ENCODE results near the gene POLR2J. TPM values are rescaled to one million over a fixed set of nuclear protein-coding genes. Genes with fewer than 3 reads are reported as not detected.

POLR2J gene
- total RNA-seq, 1 experiment from 2014 or later, result 42.2 TPM

GRCh38 chr7:102446387-102447156 lies 32.1 kb downstream of the POLR2J start:
- no peaks in the 10 kb centered on the region for H3K27me3 ChIP-seq (ENCODE audit: control insufficient read depth, insufficient read depth, low read length)
- peak; percentile 34 for DNase-seq
- H3K36me3 ChIP-seq (replicated peaks; ENCODE audit: control insufficient read depth, insufficient read depth, low read length), result peaks cover 2% of the 10 kb centered on the region
- H3K4me3 ChIP-seq (ENCODE audit: insufficient read depth, low read depth, low read length), result no peak overlapping the region

DNA sequence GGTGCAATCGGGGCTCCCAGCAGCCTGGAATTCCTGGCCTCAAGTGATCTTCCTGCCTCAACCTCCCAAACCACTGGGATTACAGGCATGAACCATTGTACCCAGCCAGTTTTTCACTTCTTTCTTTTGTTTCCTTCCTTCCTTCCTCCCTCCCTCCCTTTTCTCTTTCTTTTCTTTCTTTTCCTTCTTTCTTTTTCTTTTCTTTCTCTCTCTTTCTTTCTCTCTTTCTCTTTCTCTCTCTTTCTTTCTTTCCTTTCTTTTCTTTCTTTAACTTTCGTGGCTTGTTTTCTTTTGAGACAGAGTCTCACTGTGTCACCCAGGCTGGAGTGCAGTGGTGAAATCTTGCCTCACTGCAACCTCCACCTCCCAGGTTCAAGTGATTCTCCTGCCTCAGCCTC lies 33.0 kb downstream of the POLR2J start:
- H3K27me3 ChIP-seq (ENCODE audit: control insufficient read depth, insufficient read depth, low read length), result no peaks in the 10 kb centered on the region
- DNase-seq, result no peak
- peaks cover 2% of the 10 kb centered on the region for H3K36me3 ChIP-seq (replicated peaks; ENCODE audit: control insufficient read depth, insufficient read depth, low read length)
- H3K4me3 ChIP-seq (ENCODE audit: insufficient read depth, low read depth, low read length), result no peak overlapping the region

- peak; percentile 13 for DNase-seq
- H3K4me3 ChIP-seq (ENCODE audit: insufficient read depth, low read depth, low read length), result no peak overlapping the region
- no peaks in the 10 kb centered on the region for H3K27me3 ChIP-seq (ENCODE audit: control insufficient read depth, insufficient read depth, low read length)
- H3K36me3 ChIP-seq (replicated peaks; ENCODE audit: control insufficient read depth, insufficient read depth, low read length), result peaks cover 2% of the 10 kb centered on the region
These were observed 33.6 kb downstream of the POLR2J start for GRCh38 chr7:102444961-102445673.

- H3K36me3 ChIP-seq (replicated peaks; ENCODE audit: control insufficient read depth, insufficient read depth, low read length), result peaks cover 4% of the 10 kb centered on the region
- H3K27me3 ChIP-seq (ENCODE audit: control insufficient read depth, insufficient read depth, low read length), result no peaks in the 10 kb centered on the region
- H3K4me3 ChIP-seq (ENCODE audit: insufficient read depth, low read depth, low read length), result no peak overlapping the region
- peak; percentile 73 for DNase-seq
These were observed 38.5 kb downstream of the POLR2J start for GRCh38 chr7:102439963-102440795.

- H3K36me3 ChIP-seq (replicated peaks; ENCODE audit: control insufficient read depth, insufficient read depth, low read length), result peaks cover 2% of the 10 kb centered on the region
- H3K4me3 ChIP-seq (ENCODE audit: insufficient read depth, low read depth, low read length), result no peak overlapping the region
- no peaks in the 10 kb centered on the region for H3K27me3 ChIP-seq (ENCODE audit: control insufficient read depth, insufficient read depth, low read length)
- no peak for DNase-seq
These were observed 42.6 kb downstream of the POLR2J start for GRCh38 chr7:102436118-102436517.

DNA sequence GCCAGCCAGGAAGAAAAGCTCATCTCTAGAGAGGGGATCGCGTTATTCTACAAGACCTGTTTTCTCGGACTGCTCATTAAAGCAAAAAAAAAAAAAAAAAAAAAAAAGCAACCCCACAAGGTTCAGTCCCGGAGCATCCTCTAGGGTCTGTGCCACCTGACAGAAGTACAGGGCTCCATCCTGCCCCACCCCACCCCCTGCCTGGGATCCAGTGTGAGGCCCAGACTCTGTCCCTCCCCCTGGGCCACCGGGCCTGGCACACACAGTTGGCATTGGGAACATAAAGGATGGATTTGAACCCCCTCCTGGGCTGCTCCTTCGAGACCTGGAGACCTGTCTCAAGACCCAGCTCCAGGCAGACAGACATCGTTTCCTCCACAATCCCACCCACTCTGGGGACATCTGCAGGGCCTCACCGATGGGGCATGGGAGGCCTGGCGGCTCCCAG lies 44.7 kb downstream of the POLR2J start:
- Histone ChIP-seq H3K4me3 (ENCODE audit: insufficient read depth, low read depth, low read length) (peak overlapping the region; percentile 70), H3K36me3 (replicated peaks; ENCODE audit: control insufficient read depth, insufficient read depth, low read length) (peaks cover 2% of the 10 kb centered on the region), H3K27me3 (ENCODE audit: control insufficient read depth, insufficient read depth, low read length) (no peaks in the 10 kb centered on the region)
- no peak for DNase-seq

DNA sequence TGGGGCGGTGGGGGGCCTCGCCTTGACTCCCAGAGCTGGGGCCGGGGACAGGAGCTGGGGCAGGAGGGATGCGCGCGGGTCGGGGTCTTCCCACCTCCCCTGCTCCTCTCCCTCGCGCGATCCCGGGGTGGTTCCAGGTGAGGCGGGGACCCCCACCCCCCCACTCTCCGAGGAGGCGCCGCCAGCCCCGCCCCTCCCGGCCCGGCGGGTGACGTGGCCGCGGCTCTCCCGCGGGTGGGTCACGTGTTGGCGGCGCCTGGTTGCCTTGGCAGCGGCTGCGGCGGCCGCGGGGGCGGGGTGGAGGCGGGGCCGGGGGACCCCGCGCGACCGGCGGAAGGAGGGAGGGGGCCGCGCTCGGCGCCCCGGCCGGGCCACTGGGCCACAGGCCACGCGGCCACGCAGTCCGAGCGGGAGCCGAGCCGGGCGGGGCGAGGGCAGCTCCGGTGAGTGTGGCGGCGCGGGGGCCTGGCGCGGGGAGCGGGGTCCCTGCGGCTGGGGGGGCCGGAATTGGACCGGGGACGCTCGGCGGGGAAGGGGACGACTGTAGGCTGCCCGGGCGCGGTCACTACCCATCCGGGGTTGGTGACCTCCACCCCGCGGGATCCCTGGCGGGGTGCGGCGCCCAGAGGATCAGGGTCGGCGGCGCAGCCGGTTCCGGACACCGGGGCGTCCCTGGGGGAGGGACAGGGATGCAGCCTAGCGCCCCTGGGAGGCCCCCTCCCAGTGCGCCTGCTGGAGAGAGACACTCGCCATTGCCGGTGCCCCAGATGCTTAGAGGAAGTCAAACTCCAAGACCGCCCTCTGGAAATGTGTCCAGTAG lies 45.3 kb downstream of the POLR2J start, which contains the start of gene ORAI2:
Gene ORAI2, plus strand, starts transcription at position 357 of the 820 bp plus-strand sequence. CDS start 5,382 bp downstream, outside the sequence.
- H3K36me3 ChIP-seq (replicated peaks; ENCODE audit: control insufficient read depth, insufficient read depth, low read length), result peaks cover 2% of the 10 kb centered on the region; the same call in 1 of the 2 replicates
- H3K4me3 ChIP-seq (ENCODE audit: insufficient read depth, low read depth, low read length), result peak within 1 kb of the TSS; percentile 70
- DNase-seq, result peak; percentile 98
- no peaks in the 10 kb centered on the region for H3K27me3 ChIP-seq (ENCODE audit: control insufficient read depth, insufficient read depth, low read length)

GRCh38 chr7:102432442-102433218 lies 46.1 kb downstream of the POLR2J start:
- Histone ChIP-seq H3K36me3 (replicated peaks; ENCODE audit: control insufficient read depth, insufficient read depth, low read length) (peaks cover 2% of the 10 kb centered on the region; the same call in 1 of the 2 replicates), H3K4me3 (ENCODE audit: insufficient read depth, low read depth, low read length) (peak overlapping the region; percentile 70), H3K27me3 (ENCODE audit: control insufficient read depth, insufficient read depth, low read length) (no peaks in the 10 kb centered on the region)
- DNase-seq, result no peak

DNA sequence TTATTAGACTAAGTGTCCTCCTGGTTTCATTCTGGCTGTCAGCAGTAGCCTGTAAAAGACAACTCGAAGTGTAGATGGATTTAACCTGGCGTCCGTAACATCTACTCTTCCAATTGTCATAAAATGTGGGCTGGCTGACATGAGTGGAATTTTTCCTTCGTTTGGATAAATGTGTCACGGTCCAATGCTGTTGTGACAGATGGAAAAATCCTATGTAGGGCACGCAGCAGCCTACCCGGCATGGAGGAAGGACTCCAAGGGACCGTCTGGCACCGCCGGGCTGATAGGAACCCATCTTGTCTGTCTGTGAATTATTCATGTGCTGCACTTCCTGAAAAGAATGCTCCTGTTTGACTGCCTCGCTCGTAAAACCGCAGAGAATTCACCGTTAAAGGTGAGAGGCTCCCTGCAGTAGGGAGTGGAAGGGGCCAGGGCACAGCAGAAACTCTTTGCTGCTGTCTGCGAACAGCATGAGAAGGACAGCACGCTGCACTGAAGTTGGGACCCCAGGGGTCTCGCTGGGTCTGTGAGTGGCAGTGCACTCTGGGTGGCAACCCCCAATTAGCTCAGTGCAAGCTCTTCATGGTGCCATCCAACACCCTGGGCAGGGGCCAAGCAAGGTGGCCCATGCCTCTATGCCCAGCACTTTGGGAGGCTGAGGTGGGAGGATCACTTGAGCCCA lies 47.0 kb downstream of the POLR2J start:
- H3K36me3 ChIP-seq (replicated peaks; ENCODE audit: control insufficient read depth, insufficient read depth, low read length), result peaks cover 2% of the 10 kb centered on the region
- no peaks in the 10 kb centered on the region for H3K27me3 ChIP-seq (ENCODE audit: control insufficient read depth, insufficient read depth, low read length)
- no peak overlapping the region for H3K4me3 ChIP-seq (ENCODE audit: insufficient read depth, low read depth, low read length)
- peak; percentile 42 for DNase-seq

GRCh38 chr7:102429141-102429899 lies 49.4 kb downstream of the POLR2J start:
- H3K27me3 ChIP-seq (ENCODE audit: control insufficient read depth, insufficient read depth, low read length), result no peaks in the 10 kb centered on the region
- no peak for DNase-seq
- no peak overlapping the region for H3K4me3 ChIP-seq (ENCODE audit: insufficient read depth, low read depth, low read length)
- H3K36me3 ChIP-seq (replicated peaks; ENCODE audit: control insufficient read depth, insufficient read depth, low read length), result peaks cover 9% of the 10 kb centered on the region

GRCh38 chr7:102427019-102427405 lies 51.7 kb downstream of the POLR2J start:
- peaks cover 9% of the 10 kb centered on the region for H3K36me3 ChIP-seq (replicated peaks; ENCODE audit: control insufficient read depth, insufficient read depth, low read length)
- no peak for DNase-seq
- H3K4me3 ChIP-seq (ENCODE audit: insufficient read depth, low read depth, low read length), result no peak overlapping the region
- H3K27me3 ChIP-seq (ENCODE audit: control insufficient read depth, insufficient read depth, low read length), result no peaks in the 10 kb centered on the region

DNA sequence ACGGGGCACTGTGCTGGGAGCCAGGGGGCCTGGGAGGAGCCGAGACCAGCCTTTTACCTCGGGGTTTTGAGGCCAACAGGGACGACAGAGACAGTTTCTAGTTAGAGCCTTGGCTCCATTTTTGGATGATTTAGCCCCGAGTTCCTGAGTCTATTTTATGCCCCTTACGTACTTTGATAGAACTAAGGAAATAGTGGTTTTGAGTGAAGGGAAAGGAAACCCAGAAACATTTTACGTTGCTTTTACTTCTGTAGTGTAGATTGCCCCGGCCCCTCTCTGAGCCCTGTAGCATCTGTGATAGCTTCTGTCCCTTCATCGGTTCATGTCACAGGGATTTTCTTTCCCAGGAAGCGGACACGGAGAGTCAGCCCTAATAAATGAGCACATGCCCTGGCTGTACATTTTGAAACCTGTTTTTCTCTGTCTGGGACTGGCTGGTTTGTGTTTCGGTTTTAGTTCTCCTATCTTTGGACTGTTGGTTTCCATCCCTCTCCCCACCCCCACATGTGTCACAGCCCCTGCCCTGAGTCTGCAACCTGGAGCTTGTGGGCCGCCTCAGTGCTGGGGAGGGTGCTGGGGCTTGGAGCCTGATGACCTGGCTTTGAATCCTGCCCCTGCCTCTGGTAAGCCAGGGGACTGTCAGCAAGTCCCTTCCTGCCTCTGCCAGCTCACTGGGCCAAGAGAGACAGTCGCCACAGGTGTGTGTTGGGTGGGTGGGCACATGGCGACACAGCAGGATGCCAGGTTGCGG lies 52.3 kb downstream of the POLR2J start:
- no peak for DNase-seq
- no peaks in the 10 kb centered on the region for H3K27me3 ChIP-seq (ENCODE audit: control insufficient read depth, insufficient read depth, low read length)
- peaks cover 9% of the 10 kb centered on the region for H3K36me3 ChIP-seq (replicated peaks; ENCODE audit: control insufficient read depth, insufficient read depth, low read length)
- H3K4me3 ChIP-seq (ENCODE audit: insufficient read depth, low read depth, low read length), result no peak overlapping the region
